Caki2 (cell line): ENCODE measurements around the gene LCN12. TPM values are rescaled to one million over a fixed set of nuclear protein-coding genes. Genes with fewer than 3 reads are reported as not detected.

Experiments used
- DNase-seq: peaks from one replicate; pipeline ENCODE4 v3.0.0-alpha.2; 2015; ENCODE audit warnings: low read depth
- in situ Hi-C: cut with HindIII; loops from 2 replicates; pipeline ENCODE4 v1.10.0; 2016; ENCODE audit warnings: low sequenced_read_pairs, low pct_unique_long_range_greater_than_20kb, mixed read lengths
- total RNA-seq: library from RNA; depleted of rRNA; stranded (reverse); fragments of >200 nt; shearing (Covaris generic); gene quantifications from 2 replicates; pipeline ENCODE4 v1.2.3, GENCODE V29; 2014; ENCODE audit warnings: low replicate concordance; rRNA removed

Gene LCN12
- total RNA-seq: not detected in 2 replicates

GRCh38 chr9:136951541-136952320 lies at the start of gene LCN12:
TSS of gene LCN12 (plus strand) at chr9:136952273. CDS start at chr9:136952328, 55 bp downstream.
- DNase-seq: no peak
- in situ Hi-C loops: no loop called here

DNA sequence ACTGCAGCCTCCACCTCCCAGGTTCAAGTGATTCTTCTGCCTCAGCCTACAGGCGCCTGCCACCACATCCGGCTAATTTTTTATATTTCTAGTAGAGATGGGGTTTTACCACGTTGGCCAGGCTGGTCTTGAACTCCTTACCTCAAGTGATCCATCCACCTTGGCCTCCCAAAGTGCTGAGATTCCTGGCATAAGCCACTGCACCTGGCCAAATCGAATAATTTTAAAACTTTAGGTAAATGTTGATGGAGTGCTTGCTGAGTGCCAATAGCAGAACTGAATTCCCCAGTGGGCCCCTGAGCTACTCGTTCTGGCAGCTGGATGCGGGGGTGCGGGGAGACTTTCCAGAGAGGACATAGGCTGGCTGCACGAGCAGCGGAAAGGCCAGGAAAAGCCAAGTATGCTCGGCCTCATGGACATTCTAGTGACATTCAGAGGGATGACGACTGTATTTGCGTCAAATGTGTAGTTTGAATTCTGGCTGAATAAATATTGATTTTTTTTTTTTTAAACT lies 49.0 kb upstream of the LCN12 start:
- no peak for DNase-seq
- in situ Hi-C loops: no loop called here

DNA sequence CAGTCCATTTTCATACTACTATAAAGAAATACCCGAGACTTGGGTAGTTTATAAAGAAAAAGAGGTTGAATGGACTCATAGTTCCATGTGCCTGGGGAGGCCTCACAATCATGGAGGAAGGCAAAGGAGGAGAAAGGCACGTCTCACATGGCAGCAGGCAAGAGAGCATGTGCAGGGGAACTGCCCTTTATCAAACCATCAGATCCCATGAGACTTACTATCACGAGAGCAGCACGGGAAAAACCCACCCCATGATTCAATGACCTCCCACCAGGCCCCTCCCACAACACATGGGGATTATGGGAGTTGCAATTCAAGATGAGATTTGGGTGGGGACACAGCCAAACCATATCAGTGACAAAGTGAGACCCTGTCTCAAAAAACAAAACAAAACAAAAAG lies 45.8 kb upstream of the LCN12 start:
- in situ Hi-C loops: no loop called here
- DNase-seq: no peak

DNA sequence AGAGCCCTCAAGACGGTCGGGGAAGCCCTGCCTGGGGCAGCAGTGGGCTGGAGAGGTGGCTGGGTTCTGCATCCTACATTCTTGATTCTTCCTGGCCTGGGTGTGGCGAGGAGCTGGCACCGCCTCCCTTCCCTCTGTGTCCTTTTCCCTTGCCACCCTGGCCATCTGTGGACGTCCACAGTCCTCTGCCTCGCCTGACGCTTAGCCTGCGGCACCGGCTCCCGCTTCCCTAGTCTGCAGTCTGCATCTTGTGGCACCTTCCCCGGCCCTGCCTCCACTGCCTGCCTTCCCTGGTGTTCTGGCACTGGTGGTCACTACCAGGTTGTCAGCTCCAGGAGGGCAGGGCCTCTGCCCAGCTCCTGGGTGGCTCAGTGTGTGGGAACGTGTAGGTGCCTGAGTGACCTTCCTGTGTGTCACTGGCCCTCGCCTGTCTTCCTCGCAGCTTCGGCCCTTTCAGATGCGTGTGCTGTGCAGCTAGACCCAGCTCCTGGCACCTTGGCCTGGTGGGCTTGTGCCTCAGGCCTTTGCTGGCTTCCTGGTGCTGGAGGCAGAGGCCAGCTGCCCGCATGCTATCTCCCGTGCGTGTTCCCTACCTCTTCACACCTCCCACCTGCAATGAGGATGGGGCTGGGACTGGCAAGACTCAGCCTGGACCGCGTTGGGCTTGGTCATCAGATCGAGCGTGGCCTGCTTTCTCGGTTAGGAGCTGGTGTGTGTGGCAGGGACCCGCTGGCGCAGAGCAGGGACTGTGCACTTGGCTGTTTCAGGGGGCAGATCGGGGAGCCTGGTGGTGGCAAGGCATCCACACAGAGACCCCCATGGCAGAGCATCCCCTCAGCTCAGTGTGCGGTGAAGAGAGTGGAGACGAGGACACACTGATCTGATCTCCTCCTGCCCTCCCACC lies 44.8 kb upstream of the LCN12 start:
- in situ Hi-C loops: no loop called here
- no peak for DNase-seq

- in situ Hi-C loops: no loop called here
- no peak for DNase-seq
These were observed 41.7 kb upstream of the LCN12 start for GRCh38 chr9:136910197-136910900.

DNA sequence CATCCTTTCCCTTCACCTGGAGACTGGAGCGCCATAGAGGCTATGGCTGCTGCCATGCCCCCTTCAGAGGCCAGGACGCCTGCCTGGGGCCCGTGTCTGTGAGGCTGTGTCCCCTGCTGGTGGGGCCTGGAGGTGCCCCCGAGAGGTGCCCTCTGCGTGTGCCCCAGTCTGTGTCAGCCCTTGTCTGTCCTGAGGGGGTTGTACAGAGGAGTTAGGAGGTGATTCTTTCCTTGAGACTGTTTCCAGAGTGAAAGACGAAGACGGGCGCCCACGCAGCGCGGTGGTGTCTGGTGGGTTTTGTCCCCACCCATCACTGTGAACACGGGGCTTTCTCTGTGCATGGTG lies 41.2 kb upstream of the LCN12 start:
- DNase-seq: no peak
- in situ Hi-C loops: no loop called here

- in situ Hi-C loops: no loop called here
- DNase-seq: no peak
These were observed 38.2 kb upstream of the LCN12 start for GRCh38 chr9:136913701-136914438.

- no peak for DNase-seq
- in situ Hi-C loops: no loop called here
These were observed 36.3 kb upstream of the LCN12 start for GRCh38 chr9:136915632-136916329.

GRCh38 chr9:136916330-136917184 lies 35.5 kb upstream of the LCN12 start:
- DNase-seq: no peak
- in situ Hi-C loops: no loop called here

GRCh38 chr9:136917902-136918301 lies 34.2 kb upstream of the LCN12 start:
- in situ Hi-C loops: no loop called here
- no peak for DNase-seq

GRCh38 chr9:136920069-136920468 lies 32.0 kb upstream of the LCN12 start:
- in situ Hi-C loops: no loop called here
- DNase-seq: no peak

GRCh38 chr9:136920734-136921231 lies 31.3 kb upstream of the LCN12 start:
- in situ Hi-C loops: no loop called here
- DNase-seq: no peak

DNA sequence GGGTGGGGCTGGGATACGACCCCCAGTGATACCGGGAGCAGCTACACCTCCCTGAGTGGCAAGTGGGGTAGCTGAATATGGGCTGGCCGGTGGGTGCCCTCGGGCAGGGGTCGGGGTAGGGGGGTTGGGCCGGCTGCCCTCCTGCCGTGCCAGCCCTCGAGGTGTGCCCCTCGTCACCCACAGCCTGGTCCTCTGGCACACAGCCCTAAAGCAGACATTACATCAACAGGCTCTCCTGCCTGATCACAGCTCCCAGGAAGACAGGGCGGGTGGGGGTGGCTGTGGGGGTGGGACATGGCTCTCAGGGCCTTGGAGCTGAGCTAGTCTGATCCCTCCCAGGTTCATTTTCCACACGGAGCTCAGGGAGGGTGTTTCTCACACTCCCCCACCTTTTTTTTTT lies 30.8 kb upstream of the LCN12 start:
- in situ Hi-C loops: no loop called here
- no peak for DNase-seq

DNA sequence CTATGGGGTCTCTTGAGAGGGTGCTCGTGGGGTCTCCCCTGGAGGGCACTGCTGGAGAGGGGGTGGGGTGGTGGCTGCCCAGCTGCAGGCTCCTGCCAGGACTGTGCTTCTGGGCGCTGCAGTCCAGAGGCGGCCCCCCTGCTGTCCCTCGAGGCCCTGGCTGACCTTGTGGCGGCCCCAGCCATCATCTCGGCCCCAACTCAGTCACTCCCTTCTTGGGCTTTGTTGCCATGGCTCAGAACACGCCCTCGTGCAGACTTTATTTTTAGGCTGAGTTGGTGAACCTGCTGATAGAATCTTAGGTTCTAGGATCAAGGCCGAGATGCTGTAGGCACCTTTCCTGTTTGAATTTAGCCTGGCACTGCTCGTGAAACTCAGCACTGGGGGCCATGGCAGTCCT lies 30.4 kb upstream of the LCN12 start:
- no peak for DNase-seq
- in situ Hi-C loops: no loop called here

DNA sequence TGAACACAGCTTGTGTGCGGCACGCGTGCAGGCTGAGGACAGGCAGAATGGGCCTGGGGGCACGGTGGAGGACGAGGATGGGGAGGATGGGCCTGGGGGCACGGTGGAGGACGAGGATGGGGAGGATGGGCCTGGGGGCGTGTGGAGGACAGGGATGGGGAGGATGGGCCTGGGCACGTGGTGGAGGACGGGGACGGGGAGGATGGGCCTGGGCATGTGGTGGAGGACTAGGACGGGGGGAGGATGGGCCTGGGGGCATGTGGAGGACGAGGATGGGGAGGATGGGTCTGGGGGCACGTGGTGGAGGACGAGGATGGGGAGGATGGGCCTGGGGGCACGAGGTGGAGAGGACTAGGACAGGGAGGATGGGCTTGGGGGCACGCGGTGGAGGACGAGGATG lies 29.5 kb upstream of the LCN12 start:
- no peak for DNase-seq
- in situ Hi-C loops: no loop called here

- in situ Hi-C loops: no loop called here
- DNase-seq: peak; percentile 58
These were observed 28.2 kb upstream of the LCN12 start for GRCh38 chr9:136923881-136924280.
